Caco-2 (cell line): Measurements from ENCODE around the gene ADK. TPM values are rescaled to one million over a fixed set of nuclear protein-coding genes. Genes with fewer than 3 reads are reported as not detected.
A peak's percentile ranks its signal among the peaks of the same experiment; 100 is the strongest.

ENCODE experiments used
- BruUV-seq: library from RNA; stranded (reverse); fragments of 400-500 nt; replicated peaks from 2 replicates; lab custom pipeline; 2021; lab: Mats Ljungman, UMichigan
- CTCF ChIA-PET: fragments of 300-600 bp; sonication (Branson Sonifier 250); formaldehyde crosslinking; loops from one replicate; lab custom pipeline; 2022; ENCODE audit warnings: antibody characterized with exemption; lab: Charles Lee
- POLR2A ChIA-PET: fragments of 300-600 bp; sonication (Branson Sonifier 250); formaldehyde crosslinking; loops from one replicate; lab custom pipeline; 2022; ENCODE audit warnings: antibody characterized with exemption; lab: Charles Lee
- DNase-seq, 2 experiments: peaks; one replicate each; pipeline versions ENCODE4 v3.0.0 to v3.0.0-alpha.2; 2020 to 2022
- H3K27me3 ChIP-seq: replicated peaks from 2 replicates; pipeline ENCODE4 v1.6.0; 2011; ENCODE audit warnings: low read length; ENCODE audit not compliant: control insufficient read depth, insufficient read depth
- H3K36me3 ChIP-seq: 2 replicates; pipeline ENCODE4 v1.5.1; 2011; ENCODE audit warnings: low read length; ENCODE audit not compliant: control insufficient read depth, insufficient read depth
- H3K4me1 ChIP-seq: fragments of 250-450 bp; sonication (Bioruptor Pico); 2 replicates; pipeline ENCODE4 v1.5.1; 2020; ENCODE audit warnings: mild to moderate bottlenecking
- H3K4me3 ChIP-seq: 2 replicates; pipeline ENCODE4 v1.5.1; 2011; ENCODE audit warnings: low read depth, mild to moderate bottlenecking, control low read depth, low read length
- H3K9me3 ChIP-seq: fragments of 250-450 bp; sonication (Bioruptor Pico); 2 replicates; pipeline ENCODE4 v1.5.1; 2020; ENCODE audit warnings: mild to moderate bottlenecking, moderate library complexity
- H3K27ac Mint-ChIP-seq: one replicate; pipeline ENCODE4 v1.8.0; 2022; ENCODE audit warnings: mixed read lengths; ENCODE audit not compliant: unreplicated experiment
- H3K27me3 Mint-ChIP-seq: one replicate; pipeline ENCODE4 v1.8.0; 2022; ENCODE audit warnings: mixed read lengths; ENCODE audit not compliant: insufficient read depth, unreplicated experiment
- H3K36me3 Mint-ChIP-seq: one replicate; pipeline ENCODE4 v1.8.0; 2022; ENCODE audit warnings: mild to moderate bottlenecking, mixed read lengths; ENCODE audit not compliant: insufficient read depth, unreplicated experiment
- H3K4me1 Mint-ChIP-seq: one replicate; pipeline ENCODE4 v1.8.0; 2022; ENCODE audit warnings: low read depth, mixed read lengths; ENCODE audit not compliant: unreplicated experiment
- H3K4me3 Mint-ChIP-seq: one replicate; pipeline ENCODE4 v1.8.0; 2022; ENCODE audit warnings: mild to moderate bottlenecking, moderate library complexity, mixed read lengths; ENCODE audit not compliant: unreplicated experiment
- H3K9me3 Mint-ChIP-seq: one replicate; pipeline ENCODE4 v1.8.0; 2022; ENCODE audit warnings: mixed read lengths; ENCODE audit not compliant: unreplicated experiment
- intact Hi-C: fragments of 100-400 bp; cut with micrococcal nuclease; formaldehyde crosslinking; loops from one replicate; pipeline ENCODE4 v1.10.0; 2022; ENCODE audit not compliant: unreplicated experiment
- total RNA-seq: library from RNA; stranded (reverse); gene quantifications from 2 replicates; pipeline ENCODE4 v1.2.3, GENCODE V29; 2022
- TF ChIP-seq, protein P1 (sequence below), 2 experiments: fragments of 200-600 bp in 1 of 2; IDR thresholded peaks; 1 replicate in 1 of 2; 2 replicates in 1 of 2; pipeline versions ENCODE4 v1.5.1 to v1.8.0; 2011 to 2022; ENCODE audit warnings: antibody characterized with exemption in 1 of 2, control low read depth in 1 of 2, inconsistent platforms in 1 of 2, low read depth in 1 of 2, low read length in 1 of 2, mild to moderate bottlenecking in 1 of 2, moderate library complexity in 1 of 2; ENCODE audit not compliant: insufficient read depth in 1 of 2, severe bottlenecking in 1 of 2, unreplicated experiment in 1 of 2

The ADK gene
- total RNA-seq, 1 experiment from 2014 or later, result 105 TPM

- POLR2A ChIA-PET, result no interaction called here
- Mint-ChIP-seq H3K4me3 (peak overlapping the region; percentile 33), H3K4me1 (peaks cover 17% of the 10 kb centered on the region), H3K27ac (no peak overlapping the region), H3K9me3 (no peaks in the 10 kb centered on the region), H3K36me3 (peaks cover 18% of the 10 kb centered on the region), H3K27me3 (no peaks in the 10 kb centered on the region)
- Histone ChIP-seq H3K4me3 (no peak overlapping the region), H3K27me3 (no peaks in the 10 kb centered on the region), H3K9me3 (no peaks in the 10 kb centered on the region), H3K36me3 (no peaks in the 10 kb centered on the region; the same call in 1 of the 2 replicates), H3K4me1 (peaks cover 41% of the 10 kb centered on the region)
- CTCF ChIA-PET, result interaction anchor here (0.6 kb wide), 1 partner anchor 18 kb away, joined by 6 read pairs; no protein-coding TSS in a partner anchor
- intact Hi-C loops, result no loop called here
- BruUV-seq, result no TSS peak
- DNase-seq, result no peak
- TF ChIP-seq, protein P1, sequence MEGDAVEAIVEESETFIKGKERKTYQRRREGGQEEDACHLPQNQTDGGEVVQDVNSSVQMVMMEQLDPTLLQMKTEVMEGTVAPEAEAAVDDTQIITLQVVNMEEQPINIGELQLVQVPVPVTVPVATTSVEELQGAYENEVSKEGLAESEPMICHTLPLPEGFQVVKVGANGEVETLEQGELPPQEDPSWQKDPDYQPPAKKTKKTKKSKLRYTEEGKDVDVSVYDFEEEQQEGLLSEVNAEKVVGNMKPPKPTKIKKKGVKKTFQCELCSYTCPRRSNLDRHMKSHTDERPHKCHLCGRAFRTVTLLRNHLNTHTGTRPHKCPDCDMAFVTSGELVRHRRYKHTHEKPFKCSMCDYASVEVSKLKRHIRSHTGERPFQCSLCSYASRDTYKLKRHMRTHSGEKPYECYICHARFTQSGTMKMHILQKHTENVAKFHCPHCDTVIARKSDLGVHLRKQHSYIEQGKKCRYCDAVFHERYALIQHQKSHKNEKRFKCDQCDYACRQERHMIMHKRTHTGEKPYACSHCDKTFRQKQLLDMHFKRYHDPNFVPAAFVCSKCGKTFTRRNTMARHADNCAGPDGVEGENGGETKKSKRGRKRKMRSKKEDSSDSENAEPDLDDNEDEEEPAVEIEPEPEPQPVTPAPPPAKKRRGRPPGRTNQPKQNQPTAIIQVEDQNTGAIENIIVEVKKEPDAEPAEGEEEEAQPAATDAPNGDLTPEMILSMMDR (IDR thresholded peaks at IDR 0.05; ENCODE audit: insufficient read depth in 1 of 2, low read depth in 1 of 2, low read length in 1 of 2, severe bottlenecking in 1 of 2, unreplicated experiment in 1 of 2), result no peak
These were observed 23.5 kb downstream of the ADK start for GRCh38 chr10:74174521-74174920.

DNA sequence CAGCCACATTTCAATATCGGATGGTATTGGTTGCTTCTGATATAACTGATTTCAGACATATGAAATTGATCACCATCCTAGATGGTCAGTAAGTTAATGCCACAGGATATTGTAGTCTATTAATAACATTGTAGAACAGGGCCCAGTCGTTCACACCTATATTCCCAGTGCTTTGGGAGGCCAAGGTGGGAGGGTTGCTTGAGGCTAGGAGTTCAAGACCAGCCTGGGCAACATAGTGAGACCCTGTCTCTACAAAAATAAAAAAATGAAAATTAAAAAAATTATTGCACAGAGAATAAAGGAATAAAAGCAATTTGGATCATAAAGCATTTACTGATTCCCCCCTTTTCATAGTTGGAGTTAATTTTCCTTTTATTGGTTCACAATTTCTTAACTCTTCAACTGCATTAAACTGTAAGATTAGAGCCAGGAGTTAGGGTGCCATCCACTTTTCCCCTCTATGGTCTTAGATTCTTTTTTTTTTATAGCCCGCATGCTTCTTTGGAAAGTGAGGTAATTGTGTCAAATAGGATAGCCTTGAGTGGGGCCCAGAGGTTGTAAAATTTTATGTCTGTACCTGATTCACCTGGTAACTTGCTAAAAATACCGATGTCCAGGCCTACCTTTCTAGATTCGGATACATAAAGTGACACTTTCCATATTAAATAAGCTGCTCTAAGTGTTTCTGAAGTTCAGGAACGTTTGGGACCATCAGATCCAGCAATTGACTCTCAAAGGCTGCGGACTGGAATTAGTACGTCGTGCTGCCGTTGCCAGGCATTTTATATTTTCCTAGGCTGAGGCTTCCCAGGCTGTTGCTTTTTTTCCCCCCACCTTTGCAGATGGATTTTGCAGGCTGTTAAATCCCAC is 24.7 kb downstream of the ADK start:
- intact Hi-C loops, result loop anchor here (1.0 to 5.0 kb wide), 3 partner anchors 15 to 37 kb away; partner anchors contain the start of gene ADK
- H3K36me3 ChIP-seq, result no peaks in the 10 kb centered on the region; the same call in 1 of the 2 replicates
- Mint-ChIP-seq H3K4me1 (peaks cover 20% of the 10 kb centered on the region), H3K4me3 (peak overlapping the region; percentile 92), H3K27me3 (no peaks in the 10 kb centered on the region), H3K27ac (peak overlapping the region; percentile 93), H3K36me3 (peaks cover 18% of the 10 kb centered on the region), H3K9me3 (no peaks in the 10 kb centered on the region)
- ChIA-PET POLR2A (interaction anchor here (0.6 to 2.3 kb wide), 8 partner anchors 10 to 650 kb away, joined by 3 to 18 read pairs (median 4); partner anchors contain the start of genes ADK and AP3M1), CTCF (interaction anchor here (0.6 to 1.4 kb wide), 2 partner anchors 25 to 37 kb away, joined by 3 to 6 read pairs; partner anchors contain the start of genes ADK and AP3M1)
- H3K4me3 ChIP-seq, result peak overlapping the region; percentile 63
- H3K4me1 ChIP-seq, result peaks cover 41% of the 10 kb centered on the region
- BruUV-seq, result TSS peak; percentile 90
- TF ChIP-seq, protein P1 (IDR thresholded peaks at IDR 0.05; ENCODE audit: insufficient read depth in 1 of 2, low read depth in 1 of 2, low read length in 1 of 2, severe bottlenecking in 1 of 2, unreplicated experiment in 1 of 2), result no peak
- no peaks in the 10 kb centered on the region for H3K9me3 ChIP-seq
- DNase-seq, result no peak
- no peaks in the 10 kb centered on the region for H3K27me3 ChIP-seq
